ENCODE measurements around the gene PCDHA8. TPM values are rescaled to one million over a fixed set of nuclear protein-coding genes. Genes with fewer than 3 reads are reported as not detected.

Gene PCDHA8
- total RNA-seq, 1 donor from 2014 or later, result not detected

DNA sequence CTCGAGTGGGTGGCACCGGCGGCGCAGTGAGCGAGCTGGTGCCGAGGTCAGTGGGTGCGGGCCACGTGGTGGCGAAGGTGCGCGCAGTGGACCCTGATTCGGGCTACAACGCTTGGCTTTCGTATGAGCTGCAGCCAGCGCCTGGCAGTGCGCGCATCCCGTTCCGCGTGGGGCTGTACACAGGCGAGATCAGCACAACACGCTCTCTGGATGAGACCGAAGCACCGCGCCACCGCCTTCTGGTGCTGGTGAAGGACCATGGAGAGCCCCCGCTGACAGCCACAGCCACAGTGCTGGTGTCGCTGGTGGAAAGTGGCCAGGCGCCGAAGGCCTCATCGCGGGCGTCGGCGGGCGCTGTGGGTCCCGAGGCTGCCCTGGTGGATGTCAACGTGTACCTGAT lies 17.5 kb upstream of the PCDHA8 start:
- intact Hi-C loops (cut with micrococcal nuclease), result loop anchor here (10.0 kb wide), 1 partner anchor 541 kb away; the partner anchor contains the start of gene PCDHGA5

DNA sequence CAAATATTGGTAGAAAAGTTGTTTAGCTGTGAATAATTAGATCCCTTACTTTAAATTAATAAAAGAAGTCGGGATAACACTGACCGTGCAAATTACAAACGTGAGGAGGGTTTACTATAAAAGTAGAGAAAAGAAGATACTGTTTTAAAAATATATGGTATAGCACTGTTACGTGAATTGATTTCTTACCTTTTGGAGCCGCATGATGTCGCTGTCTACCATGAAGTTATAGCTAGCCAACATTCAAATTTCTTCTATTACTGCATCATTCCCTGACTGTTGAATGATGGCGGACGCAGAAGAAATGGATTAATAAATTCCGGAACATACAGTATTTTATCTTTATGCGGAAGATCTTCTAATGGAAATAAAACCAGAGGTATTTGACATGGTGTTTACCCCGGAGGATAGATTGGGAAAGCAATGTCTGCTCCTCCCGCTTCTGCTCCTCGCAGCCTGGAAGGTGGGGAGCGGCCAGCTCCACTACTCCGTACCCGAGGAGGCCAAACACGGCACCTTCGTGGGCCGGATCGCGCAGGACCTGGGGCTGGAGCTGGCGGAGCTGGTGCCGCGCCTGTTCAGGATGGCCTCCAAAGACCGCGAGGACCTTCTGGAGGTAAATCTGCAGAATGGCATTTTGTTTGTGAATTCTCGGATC lies 13.2 kb upstream of the PCDHA8 start, which contains the start of gene PCDHA6:
Gene PCDHA6 (plus strand): TSS at position 257 of the 658 bp plus-strand sequence. CDS start 132 bp downstream, at position 389.
- intact Hi-C loops (cut with micrococcal nuclease), result loop anchor here (2.0 to 10.0 kb wide), 2 partner anchors 23 to 537 kb away; partner anchors contain the start of gene PCDHGA5

DNA sequence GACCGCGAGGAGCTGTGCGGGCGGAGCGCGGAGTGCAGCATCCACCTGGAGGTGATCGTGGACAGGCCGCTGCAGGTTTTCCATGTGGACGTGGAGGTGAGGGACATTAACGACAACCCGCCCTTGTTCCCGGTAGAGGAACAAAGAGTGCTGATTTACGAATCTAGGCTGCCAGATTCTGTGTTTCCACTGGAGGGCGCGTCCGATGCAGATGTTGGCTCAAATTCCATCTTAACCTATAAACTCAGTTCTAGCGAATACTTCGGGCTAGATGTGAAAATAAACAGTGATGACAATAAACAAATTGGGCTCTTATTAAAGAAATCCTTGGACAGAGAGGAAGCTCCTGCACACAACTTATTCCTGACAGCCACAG lies 12.6 kb upstream of the PCDHA8 start:
- intact Hi-C loops (cut with micrococcal nuclease), result loop anchor here (10.0 kb wide), 1 partner anchor 536 kb away; the partner anchor contains the start of gene PCDHGA5

DNA sequence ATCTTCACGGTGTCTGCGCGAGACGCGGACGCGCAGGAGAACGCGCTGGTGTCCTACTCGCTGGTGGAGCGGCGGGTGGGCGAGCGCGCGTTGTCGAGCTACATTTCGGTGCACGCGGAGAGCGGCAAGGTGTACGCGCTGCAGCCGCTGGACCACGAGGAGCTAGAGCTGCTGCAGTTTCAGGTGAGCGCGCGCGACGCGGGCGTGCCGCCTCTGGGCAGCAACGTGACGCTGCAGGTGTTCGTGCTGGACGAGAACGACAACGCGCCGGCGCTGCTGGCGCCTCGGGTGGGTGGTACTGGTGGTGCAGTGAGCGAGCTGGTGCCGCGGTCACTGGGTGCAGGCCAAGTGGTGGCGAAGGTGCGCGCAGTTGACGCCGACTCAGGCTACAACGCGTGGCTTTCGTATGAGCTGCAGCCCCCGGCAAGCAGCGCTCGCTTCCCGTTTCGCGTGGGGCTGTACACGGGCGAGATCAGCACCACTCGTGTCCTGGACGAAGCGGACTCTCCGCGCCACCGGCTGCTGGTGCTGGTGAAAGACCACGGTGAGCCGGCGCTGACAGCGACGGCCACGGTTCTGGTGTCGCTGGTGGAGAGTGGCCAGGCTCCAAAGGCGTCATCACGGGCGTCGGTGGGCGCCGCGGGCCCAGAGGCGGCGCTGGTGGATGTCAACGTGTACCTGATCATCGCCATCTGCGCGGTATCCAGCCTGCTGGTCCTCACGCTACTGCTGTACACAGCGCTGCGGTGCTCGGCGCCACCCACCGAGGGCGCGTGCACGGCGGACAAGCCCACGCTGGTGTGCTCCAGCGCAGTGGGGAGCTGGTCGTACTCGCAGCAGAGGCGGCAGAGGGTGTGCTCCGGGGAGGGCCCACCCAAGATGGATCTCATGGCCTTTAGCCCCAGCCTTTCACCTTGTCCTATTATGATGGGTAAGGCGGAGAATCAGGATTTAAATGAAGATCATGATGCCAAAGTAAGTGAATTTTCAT lies 11.2 kb upstream of the PCDHA8 start:
- intact Hi-C loops (cut with micrococcal nuclease), result loop anchor here (5.0 to 10.0 kb wide), 2 partner anchors 38 to 535 kb away; partner anchors contain the start of genes PCDHA2 and PCDHGA5

DNA sequence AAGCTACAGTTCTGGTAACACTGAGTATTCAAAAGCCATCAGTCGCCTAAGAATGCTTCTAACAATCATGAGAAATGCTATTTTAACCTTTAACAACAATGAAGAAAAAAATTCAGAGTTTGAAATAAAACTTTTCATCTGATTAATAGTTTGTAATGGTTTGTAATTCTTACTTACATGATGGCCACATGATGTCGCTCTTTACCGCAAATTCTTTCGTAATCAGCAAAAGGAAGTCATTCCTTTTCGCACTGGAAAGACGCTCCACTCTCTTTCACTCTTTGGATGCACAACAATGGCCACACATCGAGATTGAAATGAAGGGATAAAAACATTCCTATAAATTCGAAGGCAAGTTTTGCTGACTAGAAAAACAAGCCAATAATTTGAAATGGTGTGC lies 7.0 kb upstream of the PCDHA8 start, which contains the start of gene PCDHA7:
Gene PCDHA7 (plus strand): TSS at position 277 of the 400 bp plus-strand sequence. CDS start 115 bp downstream, at position 392.
- intact Hi-C loops (cut with micrococcal nuclease), result loop anchor here (5.0 kb wide), 1 partner anchor 42 kb away; the partner anchor contains the start of gene PCDHA2

DNA sequence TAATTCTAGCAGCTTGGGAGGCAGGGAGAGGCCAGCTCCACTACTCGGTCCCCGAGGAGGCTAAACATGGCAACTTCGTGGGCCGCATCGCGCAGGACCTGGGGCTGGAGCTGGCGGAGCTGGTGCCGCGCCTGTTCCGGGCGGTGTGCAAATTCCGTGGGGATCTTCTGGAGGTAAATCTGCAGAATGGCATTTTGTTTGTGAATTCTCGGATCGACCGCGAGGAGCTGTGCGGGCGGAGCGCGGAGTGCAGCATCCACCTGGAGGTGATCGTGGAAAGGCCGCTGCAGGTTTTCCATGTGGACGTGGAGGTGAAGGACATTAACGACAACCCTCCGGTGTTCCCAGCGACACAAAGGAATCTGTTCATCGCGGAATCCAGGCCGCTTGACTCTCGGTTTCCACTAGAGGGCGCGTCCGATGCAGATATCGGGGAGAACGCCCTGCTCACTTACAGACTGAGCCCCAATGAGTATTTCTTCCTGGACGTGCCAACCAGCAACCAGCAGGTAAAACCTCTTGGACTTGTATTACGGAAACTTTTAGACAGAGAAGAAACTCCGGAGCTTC lies 6.5 kb upstream of the PCDHA8 start:
- intact Hi-C loops (cut with micrococcal nuclease), result loop anchor here (5.0 kb wide), 1 partner anchor 42 kb away; the partner anchor contains the start of gene PCDHA2

DNA sequence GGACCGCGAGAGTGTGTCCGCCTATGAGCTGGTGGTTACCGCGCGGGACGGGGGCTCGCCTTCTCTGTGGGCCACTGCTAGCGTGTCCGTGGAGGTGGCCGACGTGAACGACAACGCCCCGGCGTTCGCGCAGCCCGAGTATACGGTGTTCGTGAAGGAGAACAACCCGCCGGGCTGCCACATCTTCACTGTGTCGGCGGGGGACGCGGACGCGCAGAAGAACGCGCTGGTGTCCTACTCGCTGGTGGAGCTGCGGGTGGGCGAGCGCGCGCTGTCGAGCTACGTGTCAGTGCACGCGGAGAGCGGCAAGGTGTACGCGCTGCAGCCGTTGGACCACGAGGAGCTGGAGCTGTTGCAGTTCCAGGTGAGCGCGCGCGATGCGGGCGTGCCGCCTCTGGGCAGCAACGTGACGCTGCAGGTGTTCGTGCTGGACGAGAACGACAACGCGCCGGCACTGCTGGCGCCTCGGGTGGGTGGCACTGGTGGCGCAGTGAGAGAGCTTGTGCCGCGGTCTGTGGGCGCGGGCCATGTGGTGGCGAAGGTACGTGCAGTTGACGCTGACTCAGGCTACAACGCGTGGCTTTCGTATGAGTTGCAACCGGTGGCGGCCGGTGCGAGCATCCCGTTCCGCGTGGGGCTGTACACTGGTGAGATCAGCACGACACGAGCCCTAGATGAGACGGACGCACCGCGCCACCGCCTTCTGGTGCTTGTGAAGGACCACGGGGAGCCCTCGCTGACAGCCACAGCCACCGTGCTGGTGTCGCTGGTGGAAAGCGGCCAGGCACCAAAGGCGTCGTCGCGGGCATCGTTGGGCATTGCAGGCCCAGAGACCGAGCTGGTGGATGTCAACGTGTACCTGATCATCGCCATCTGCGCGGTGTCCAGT lies 5.1 kb upstream of the PCDHA8 start:
- intact Hi-C loops (cut with micrococcal nuclease), result no loop called here

DNA sequence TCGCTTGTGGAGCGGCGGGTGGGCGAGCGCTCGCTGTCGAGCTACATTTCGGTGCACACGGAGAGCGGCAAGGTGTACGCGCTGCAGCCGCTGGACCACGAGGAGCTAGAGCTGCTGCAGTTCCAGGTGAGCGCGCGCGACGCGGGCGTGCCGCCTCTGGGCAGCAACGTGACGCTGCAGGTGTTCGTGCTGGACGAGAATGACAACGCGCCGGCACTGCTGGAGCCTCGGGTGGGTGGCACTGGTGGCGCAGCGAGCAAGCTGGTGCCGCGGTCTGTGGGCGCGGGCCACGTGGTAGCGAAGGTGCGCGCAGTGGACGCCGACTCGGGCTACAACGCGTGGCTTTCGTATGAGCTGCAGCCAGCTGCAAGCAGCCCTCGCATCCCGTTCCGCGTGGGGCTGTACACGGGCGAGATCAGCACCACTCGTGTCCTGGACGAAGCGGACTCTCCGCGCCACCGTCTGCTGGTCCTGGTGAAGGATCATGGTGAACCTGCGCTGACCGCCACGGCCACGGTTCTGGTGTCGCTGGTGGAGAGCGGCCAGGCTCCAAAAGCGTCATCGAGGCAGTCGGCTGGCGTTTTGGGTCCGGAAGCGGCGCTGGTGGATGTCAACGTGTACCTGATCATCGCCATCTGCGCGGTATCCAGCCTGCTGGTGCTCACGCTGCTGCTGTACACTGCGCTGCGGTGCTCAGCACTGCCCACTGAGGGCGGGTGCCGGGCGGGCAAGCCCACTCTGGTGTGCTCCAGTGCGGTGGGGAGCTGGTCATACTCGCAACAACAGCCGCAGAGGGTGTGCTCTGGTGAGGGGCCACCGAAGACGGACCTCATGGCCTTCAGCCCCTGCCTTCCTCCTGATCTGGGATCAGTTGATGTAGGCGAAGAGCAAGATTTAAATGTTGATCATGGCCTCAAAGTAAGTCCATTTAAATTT lies 2.1 kb downstream of the PCDHA8 start:
- intact Hi-C loops (cut with micrococcal nuclease), result loop anchor here (5.0 to 10.0 kb wide), 4 partner anchors 41 to 582 kb away; partner anchors contain the start of genes PCDHA3, PCDHB16, PCDHB9 and PCDHGA11

DNA sequence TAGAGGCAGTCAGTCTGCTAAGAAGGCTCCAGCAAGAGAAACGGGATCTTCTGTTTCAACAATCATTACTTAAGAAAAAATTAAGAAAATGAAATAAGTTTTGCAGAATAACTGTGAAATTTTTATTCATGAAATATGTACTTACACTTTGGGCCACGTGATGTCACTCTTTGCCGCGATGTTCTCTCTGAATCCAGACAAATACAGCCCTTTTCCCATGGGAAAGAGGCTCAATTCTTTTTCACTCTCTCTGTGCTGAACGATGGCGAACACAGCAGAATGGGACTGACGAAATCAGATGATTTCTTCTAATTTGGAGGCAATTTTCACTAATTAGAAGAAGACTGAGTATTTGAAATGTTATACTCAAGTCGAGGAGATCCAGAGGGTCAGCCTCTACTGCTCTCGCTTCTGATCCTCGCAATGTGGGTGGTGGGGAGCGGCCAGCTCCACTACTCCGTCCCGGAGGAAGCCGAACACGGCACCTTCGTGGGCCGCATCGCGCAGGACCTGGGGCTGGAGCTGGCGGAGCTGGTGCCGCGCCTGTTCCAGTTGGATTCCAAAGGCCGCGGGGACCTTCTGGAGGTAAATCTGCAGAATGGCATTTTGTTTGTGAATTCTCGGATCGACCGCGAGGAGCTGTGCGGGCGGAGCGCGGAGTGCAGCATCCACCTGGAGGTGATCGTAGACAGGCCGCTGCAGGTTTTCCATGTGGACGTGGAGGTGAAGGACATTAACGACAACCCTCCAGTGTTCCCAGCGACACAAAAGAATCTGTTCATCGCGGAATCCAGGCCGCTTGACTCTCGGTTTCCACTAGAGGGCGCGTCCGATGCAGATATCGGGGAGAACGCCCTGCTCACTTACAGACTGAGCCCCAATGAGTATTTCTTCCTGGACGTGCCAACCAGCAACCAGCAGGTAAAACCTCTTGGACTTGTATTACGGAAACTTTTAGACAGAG lies 7.4 kb downstream of the PCDHA8 start, which contains the start of gene PCDHA9:
Gene PCDHA9 (plus strand): TSS at position 244 of the 964 bp plus-strand sequence. CDS start 114 bp downstream, at position 358.
- intact Hi-C loops (cut with micrococcal nuclease), result loop anchor here (10.0 kb wide), 3 partner anchors 336 to 576 kb away; partner anchors contain the start of genes PCDHB16, PCDHB9 and PCDHGA11

DNA sequence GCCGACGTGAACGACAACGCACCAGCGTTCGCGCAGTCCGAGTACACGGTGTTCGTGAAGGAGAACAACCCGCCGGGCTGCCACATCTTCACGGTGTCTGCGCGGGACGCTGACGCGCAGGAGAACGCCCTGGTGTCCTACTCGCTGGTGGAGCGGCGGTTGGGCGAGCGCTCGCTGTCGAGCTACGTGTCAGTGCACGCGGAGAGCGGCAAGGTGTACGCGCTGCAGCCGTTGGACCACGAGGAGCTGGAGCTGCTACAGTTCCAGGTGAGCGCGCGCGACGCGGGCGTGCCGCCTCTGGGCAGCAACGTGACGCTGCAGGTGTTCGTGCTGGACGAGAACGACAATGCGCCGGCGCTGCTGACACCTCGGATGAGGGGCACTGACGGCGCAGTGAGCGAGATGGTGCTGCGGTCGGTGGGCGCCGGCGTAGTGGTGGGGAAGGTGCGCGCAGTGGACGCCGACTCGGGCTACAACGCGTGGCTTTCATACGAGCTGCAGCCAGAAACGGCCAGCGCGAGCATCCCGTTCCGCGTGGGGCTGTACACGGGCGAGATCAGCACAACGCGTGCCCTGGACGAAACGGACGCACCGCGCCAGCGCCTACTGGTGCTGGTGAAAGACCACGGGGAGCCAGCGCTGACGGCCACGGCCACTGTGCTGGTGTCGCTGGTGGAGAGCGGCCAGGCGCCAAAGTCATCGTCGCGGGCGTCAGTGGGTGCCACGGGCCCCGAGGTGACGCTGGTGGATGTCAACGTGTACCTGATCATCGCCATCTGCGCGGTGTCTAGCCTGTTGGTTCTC lies 9.0 kb downstream of the PCDHA8 start:
- intact Hi-C loops (cut with micrococcal nuclease), result loop anchor here (10.0 kb wide), 3 partner anchors 335 to 575 kb away; partner anchors contain the start of genes PCDHB16, PCDHB9 and PCDHGA11

DNA sequence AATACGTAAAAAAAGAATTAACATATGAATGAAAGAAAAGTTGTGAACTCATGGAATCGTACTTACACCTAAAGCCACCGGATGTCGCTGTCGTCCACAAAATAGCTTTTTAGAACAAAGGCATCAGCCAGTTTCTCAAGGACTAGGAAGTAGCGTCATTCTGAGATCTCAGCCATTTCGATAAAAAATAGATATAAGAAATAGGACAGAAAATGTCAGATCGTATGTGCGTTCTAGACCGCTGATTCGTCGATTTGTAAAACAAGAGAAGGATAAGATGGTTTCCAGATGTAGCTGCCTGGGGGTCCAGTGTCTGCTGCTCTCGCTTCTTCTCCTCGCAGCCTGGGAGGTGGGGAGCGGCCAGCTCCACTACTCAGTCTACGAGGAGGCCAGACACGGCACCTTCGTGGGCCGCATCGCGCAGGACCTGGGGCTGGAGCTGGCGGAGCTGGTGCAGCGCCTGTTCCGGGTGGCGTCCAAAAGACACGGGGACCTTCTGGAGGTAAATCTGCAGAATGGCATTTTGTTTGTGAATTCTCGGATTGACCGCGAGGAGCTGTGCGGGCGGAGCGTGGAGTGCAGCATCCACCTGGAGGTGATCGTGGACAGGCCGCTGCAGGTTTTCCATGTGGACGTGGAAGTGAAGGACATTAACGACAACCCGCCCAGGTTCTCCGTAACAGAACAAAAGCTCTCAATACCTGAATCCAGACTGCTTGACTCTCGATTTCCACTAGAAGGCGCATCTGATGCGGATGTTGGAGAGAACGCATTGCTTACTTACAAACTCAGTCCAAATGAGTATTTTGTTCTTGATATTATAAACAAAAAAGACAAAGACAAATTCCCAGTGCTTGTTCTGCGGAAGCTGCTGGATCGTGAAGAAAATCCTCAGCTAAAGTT lies 15.0 kb downstream of the PCDHA8 start, which contains the start of gene PCDHA10:
Gene PCDHA10 (plus strand): TSS at position 126 of the 903 bp plus-strand sequence. CDS start 152 bp downstream, at position 278.
- intact Hi-C loops (cut with micrococcal nuclease), result no loop called here

DNA sequence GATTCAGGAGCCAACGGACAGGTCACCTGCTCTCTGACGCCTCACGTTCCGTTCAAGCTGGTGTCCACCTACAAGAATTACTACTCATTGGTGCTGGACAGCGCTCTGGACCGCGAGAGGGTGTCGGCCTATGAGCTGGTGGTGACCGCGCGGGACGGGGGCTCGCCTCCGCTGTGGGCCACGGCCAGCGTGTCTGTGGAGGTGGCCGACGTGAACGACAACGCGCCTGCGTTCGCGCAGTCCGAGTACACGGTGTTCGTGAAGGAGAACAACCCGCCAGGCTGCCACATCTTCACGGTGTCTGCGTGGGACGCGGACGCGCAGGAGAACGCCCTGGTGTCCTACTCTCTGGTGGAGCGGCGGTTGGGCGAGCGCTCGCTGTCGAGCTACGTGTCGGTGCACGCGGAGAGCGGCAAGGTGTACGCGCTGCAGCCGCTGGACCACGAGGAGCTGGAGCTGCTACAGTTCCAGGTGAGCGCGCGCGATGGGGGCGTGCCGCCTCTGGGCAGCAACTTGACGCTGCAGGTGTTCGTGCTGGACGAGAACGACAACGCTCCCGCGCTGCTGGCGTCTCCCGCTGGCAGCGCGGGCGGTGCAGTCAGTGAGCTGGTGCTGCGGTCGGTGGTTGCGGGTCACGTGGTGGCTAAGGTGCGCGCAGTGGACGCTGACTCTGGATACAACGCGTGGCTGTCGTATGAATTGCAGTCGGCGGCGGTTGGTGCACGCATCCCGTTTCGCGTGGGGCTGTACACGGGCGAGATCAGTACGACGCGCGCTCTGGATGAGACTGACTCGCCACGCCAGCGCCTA lies 16.4 kb downstream of the PCDHA8 start:
- intact Hi-C loops (cut with micrococcal nuclease), result no loop called here

DNA sequence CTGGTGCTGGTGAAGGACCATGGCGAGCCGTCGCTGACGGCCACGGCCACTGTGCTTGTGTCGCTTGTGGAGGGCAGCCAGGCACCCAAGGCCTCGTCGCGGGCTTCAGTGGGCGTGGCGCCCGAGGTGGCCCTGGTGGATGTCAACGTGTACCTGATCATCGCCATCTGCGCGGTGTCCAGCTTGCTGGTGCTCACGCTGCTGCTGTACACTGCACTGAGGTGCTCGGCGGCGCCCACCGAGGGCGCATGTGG lies 16.9 kb downstream of the PCDHA8 start:
- intact Hi-C loops (cut with micrococcal nuclease), result no loop called here

DNA sequence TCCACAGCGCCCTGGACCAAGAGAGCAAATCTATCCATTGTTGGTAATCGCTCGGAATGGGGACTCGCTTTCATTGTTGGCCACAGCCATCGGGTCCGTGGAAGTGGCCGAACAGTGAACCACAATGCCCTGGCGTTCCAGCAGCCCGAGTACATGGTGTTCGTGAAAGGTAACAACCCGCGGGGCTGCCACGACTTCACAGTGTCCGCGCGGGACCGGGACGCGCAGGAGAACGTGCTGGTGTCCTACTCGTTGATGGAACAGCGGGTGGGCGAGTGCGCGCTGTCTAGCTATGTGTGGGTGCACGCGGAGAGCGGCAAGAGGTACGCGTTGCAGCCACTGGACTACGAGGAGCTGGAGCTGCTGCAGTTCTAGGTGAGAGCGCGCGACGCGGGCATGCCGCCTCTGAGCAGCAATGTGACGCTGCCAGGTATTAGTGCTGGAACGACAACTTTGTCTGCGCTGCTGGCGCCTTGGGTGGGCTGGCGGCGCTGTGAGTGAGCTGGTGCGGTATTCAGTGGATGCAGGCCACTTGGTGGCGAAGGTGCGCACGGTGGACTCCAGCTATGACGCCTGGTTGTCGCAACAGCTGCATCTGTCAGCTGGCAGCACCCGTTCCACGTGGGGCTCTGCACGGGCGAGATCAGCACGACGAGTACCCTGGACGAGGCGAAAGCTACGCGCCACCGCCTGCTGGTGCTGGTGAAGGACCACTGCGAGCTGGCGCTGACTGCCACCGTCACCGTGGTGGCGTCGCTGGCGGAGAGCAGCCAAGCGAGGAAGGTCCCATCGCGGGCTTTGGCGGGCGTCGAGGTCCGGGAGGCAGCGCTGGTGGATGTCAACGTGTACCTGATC lies 21.7 kb downstream of the PCDHA8 start:
- intact Hi-C loops (cut with micrococcal nuclease), result loop anchor here (10.0 kb wide), 1 partner anchor 502 kb away; the partner anchor contains the start of gene PCDHGA5
